Colonic mucosa (tissue), 4 donors: Measurements from ENCODE around the gene RRAS2. TPM values are rescaled to one million over a fixed set of nuclear protein-coding genes. Genes with fewer than 3 reads are reported as not detected.

Experiments used
- DNase-seq: peaks from one replicate; pipeline ENCODE4 v3.0.0-alpha.2; 2020
- H3K27ac ChIP-seq: fragments of 200-600 bp; one replicate; pipeline ENCODE4 v1.8.0; 2021
- H3K27me3 ChIP-seq: fragments of 200-600 bp; one replicate; pipeline ENCODE4 v1.8.0; 2021
- H3K36me3 ChIP-seq: fragments of 200-600 bp; one replicate; pipeline ENCODE4 v1.8.0; 2021
- H3K4me1 ChIP-seq: fragments of 200-600 bp; one replicate; pipeline ENCODE4 v1.8.0; 2021; ENCODE audit warnings: mild to moderate bottlenecking
- H3K4me3 ChIP-seq: fragments of 200-600 bp; one replicate; pipeline ENCODE4 v1.8.0; 2021
- H3K9ac ChIP-seq, 2 donors: one replicate each; pipeline ENCODE4 v1.7.0; 2013; ENCODE audit warnings: control low read depth in 2 of 2, low read depth in 2 of 2, low read length in 2 of 2
- H3K9me3 ChIP-seq: fragments of 200-600 bp; one replicate; pipeline ENCODE4 v1.8.0; 2021
- CTCF ChIP-seq: fragments of 200-600 bp; IDR thresholded peaks from one replicate; pipeline ENCODE4 v1.8.0; 2022; ENCODE audit warnings: antibody characterized with exemption, mild to moderate bottlenecking
- intact Hi-C: fragments of 100-400 bp; cut with DNase I; formaldehyde crosslinking; loops from one replicate; pipeline ENCODE4 v1.14.1; 2022
- total RNA-seq, 2 donors: library from RNA; stranded (reverse); fragmentation: NEBNext Ultra II Directional in 1 of 2; extraction: Animal tissue kit (Norgen Biotek cat#: 25700) in 1 of 2; gene quantifications; one replicate each; pipeline ENCODE4 v1.2.1, GENCODE V29; 2021
- donor health status: healthy.
- donor health status: DM: no; HTN: no; CAD: no.
- donor health status: DM: no; HTN: no; CAD: no.

Gene RRAS2
- total RNA-seq, 2 donors from 2014 or later = 26.9 to 44.0 TPM

GRCh38 chr11:14320020-14320419 is 39.0 kb downstream of the RRAS2 start:
- no peaks in the 10 kb centered on the region for H3K36me3 ChIP-seq
- H3K9ac ChIP-seq = no peak overlapping the region
- no peak overlapping the region for H3K27ac ChIP-seq
- DNase-seq = no peak
- TF ChIP-seq CTCF = no peak
- no peaks in the 10 kb centered on the region for H3K27me3 ChIP-seq
- no peaks in the 10 kb centered on the region for H3K4me1 ChIP-seq
- intact Hi-C loops = no loop called here
- no peak overlapping the region for H3K4me3 ChIP-seq
- H3K9me3 ChIP-seq = no peaks in the 10 kb centered on the region

GRCh38 chr11:14318581-14318981 is 40.4 kb downstream of the RRAS2 start:
- Histone ChIP-seq H3K9ac (no peak overlapping the region), H3K27me3 (no peaks in the 10 kb centered on the region), H3K27ac (no peak overlapping the region), H3K36me3 (no peaks in the 10 kb centered on the region), H3K4me3 (no peak overlapping the region), H3K4me1 (no peaks in the 10 kb centered on the region), H3K9me3 (no peaks in the 10 kb centered on the region)
- TF ChIP-seq CTCF = no peak
- intact Hi-C loops = no loop called here
- DNase-seq = no peak

GRCh38 chr11:14317659-14318325 is 41.2 kb downstream of the RRAS2 start:
- Histone ChIP-seq H3K36me3 (no peaks in the 10 kb centered on the region), H3K4me3 (no peak overlapping the region), H3K9me3 (no peaks in the 10 kb centered on the region), H3K27me3 (no peaks in the 10 kb centered on the region), H3K9ac (no peak overlapping the region), H3K27ac (no peak overlapping the region), H3K4me1 (no peaks in the 10 kb centered on the region)
- no peak for TF ChIP-seq CTCF
- intact Hi-C loops = no loop called here
- DNase-seq = no peak

- Histone ChIP-seq H3K4me1 (no peaks in the 10 kb centered on the region), H3K9ac (no peak overlapping the region), H3K4me3 (no peak overlapping the region), H3K9me3 (no peaks in the 10 kb centered on the region), H3K36me3 (no peaks in the 10 kb centered on the region), H3K27me3 (no peaks in the 10 kb centered on the region), H3K27ac (no peak overlapping the region)
- no peak for TF ChIP-seq CTCF
- DNase-seq = no peak
- intact Hi-C loops = no loop called here
Observed at GRCh38 chr11:14315130-14315529, 43.9 kb downstream of the RRAS2 start.

GRCh38 chr11:14314127-14314526 is 44.9 kb downstream of the RRAS2 start:
- Histone ChIP-seq H3K4me1 (peaks cover 3% of the 10 kb centered on the region), H3K9me3 (no peaks in the 10 kb centered on the region), H3K9ac (no peak overlapping the region), H3K36me3 (no peaks in the 10 kb centered on the region), H3K4me3 (no peak overlapping the region), H3K27me3 (no peaks in the 10 kb centered on the region), H3K27ac (no peak overlapping the region)
- intact Hi-C loops = no loop called here
- TF ChIP-seq CTCF = no peak
- DNase-seq = no peak
